GM19372 (cell line): ENCODE measurements around the gene TERT.

ENCODE experiments used
- ATAC-seq: cut with Tn5 transposase; IDR thresholded peaks from one replicate; pipeline ENCODE4 v1.9.1; 2021; ENCODE audit warnings: mild to moderate bottlenecking, low read depth, moderate library complexity; ENCODE audit not compliant: unreplicated experiment

Gene TERT

GRCh38 chr5:1224631-1225030, 70.2 kb downstream of the TERT start:
- no peak for ATAC-seq

DNA sequence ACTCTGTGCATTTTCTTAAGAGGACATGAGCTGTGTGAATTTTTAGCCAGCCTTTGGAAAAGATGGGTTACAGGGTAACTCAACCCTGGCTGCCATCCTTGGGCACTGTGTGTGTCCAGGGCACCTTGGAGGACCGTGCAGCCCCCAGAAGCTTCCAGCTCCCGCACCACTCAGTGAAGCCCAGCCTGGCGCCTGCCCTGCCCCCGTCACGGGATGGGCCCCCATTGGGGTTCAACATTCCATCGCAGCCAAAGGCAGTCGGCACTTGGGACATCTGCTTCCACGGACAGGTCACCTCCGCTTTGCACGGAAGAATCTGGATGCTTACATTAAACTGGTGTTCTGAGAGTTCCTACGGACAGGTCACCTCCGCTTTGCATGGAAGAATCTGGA, 71.6 kb downstream of the TERT start:
- ATAC-seq, result no peak

DNA sequence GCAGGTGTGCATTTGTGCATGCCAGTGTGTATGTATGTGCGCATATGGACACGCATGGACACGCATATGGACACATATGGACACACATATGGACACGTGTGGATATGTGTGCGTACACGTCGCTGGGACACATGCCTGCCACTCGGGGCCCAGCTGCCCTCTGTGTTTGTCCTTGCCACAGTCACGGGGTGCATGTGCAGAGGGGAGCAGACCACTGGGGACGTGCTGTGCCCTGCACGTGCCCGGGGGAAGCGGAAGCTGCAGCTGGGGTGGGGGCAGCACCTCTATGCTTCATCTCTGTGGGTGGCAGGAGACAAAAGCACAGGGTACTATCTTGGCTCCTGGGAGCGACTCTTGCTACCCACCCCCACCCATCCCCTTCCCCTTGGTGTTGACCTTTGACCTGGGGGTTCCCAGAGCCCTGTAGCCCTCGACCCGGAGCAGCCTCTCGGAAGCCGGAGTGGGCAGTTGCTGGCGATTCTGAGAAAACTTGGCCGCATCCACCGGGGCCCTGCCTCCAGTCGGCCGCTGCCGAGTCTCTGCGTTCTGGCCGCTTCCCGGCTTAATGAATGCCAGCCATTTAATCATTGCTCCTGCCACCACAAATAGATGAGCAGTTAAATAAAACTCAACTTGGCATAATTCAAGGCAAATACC, 72.1 kb downstream of the TERT start:
- ATAC-seq, result no peak

DNA sequence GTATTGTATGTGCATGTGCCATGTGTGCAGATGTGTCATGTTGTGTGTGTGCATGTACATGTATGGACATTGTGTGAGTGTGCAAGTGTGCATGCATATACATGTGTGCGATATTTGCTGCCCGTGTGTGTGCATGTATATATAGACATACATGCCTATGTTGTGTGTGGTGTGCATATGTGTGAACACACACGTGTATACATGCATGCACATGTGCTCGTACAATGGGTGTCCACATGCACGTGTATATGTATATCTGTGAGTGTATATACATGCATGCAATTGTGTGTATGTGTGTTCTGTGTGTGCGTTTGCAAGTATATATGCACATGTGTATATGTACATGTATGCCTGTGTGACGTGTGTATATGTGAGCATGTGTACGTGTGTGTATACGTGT, 72.7 kb downstream of the TERT start:
- no peak for ATAC-seq

GRCh38 chr5:1221721-1222120, 73.1 kb downstream of the TERT start:
- no peak for ATAC-seq

- no peak for ATAC-seq
Observed at GRCh38 chr5:1220831-1221230, 74.0 kb downstream of the TERT start.

- ATAC-seq, result no peak
Observed at GRCh38 chr5:1220351-1220750, 74.5 kb downstream of the TERT start.

DNA sequence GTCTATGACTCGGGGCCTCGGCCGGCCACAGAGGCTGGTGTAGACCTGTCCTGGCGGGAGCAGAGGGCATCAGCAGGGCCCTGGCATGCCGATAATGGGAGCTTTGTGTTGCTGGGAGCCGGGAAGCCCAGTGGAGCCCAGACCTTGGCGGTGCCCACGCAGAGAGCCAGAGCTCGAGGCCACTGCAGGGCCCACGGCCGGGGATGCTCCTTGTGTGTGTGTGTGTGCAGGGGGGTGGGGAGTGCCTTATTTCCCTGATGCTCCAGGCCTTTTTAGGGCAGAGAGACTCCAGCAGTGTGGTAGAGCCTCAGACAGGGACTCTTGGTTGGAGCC, 75.1 kb downstream of the TERT start:
- ATAC-seq, result no peak

DNA sequence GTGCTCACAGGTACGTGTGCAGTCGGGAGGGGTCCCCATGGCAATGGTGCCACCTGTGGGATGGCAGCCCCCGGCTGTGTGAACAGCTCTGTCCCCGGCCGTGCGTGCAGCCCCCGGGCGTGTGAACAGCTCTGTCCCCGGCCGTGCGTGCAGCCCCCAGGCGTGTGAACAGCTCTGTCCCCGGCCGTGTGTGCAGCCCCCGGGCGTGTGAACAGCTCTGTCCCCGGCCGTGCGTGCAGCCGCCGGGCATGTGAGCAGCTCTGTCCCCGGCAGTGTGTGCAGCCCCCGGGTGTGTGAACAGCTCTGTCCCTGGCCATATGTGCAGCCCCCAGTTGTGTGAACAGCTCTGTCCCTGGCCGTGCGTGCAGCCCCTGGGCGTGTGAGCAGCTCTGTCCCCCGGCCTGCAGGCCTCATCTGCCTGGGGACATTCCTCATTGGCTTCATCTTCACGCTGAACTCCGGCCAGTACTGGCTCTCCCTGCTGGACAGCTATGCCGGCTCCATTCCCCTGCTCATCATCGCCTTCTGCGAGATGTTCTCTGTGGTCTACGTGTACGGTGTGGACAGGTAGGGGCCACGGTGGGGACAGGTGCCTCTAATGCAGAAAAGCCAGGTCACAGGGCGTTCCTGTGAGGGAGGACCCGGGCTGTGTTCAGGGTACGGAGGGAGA, 75.6 kb downstream of the TERT start:
- no peak for ATAC-seq

DNA sequence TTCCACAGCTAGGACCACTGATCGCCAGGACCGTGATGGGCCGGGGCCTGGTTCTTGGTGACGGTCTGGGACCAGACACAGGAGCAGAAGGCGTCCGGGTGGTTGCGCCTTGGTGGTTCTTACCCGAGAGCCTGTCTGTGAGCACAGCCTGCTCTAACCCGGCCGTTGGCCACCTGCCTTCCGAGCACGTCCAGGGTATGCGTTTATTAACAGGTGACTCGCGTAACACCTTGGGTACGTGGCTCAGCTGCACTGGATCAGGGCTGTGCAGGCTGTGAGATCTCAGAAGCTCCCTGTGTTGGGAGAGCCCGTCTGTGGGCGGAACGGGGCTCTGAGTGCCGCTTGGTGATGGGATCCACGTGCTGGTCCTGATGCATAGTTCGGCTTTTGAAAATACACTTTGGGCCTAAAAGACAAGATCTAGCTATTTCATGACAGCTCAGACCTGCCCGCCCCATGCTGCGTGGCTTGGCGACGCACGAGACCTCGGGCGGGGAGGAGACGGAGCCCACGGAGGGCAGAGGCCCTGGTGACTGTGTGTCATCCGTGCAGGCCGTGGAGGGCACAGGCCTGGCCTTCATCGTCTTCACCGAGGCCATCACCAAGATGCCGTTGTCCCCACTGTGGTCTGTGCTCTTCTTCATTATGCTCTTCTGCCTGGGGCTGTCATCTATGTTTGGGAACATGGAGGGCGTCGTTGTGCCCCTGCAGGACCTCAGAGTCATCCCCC, 76.4 kb downstream of the TERT start:
- ATAC-seq, result no peak

- ATAC-seq, result no peak
Observed at GRCh38 chr5:1217596-1218206, 77.2 kb downstream of the TERT start.

GRCh38 chr5:1216918-1217295, 78.0 kb downstream of the TERT start:
- no peak for ATAC-seq

GRCh38 chr5:1216211-1216917, 78.5 kb downstream of the TERT start:
- no peak for ATAC-seq

DNA sequence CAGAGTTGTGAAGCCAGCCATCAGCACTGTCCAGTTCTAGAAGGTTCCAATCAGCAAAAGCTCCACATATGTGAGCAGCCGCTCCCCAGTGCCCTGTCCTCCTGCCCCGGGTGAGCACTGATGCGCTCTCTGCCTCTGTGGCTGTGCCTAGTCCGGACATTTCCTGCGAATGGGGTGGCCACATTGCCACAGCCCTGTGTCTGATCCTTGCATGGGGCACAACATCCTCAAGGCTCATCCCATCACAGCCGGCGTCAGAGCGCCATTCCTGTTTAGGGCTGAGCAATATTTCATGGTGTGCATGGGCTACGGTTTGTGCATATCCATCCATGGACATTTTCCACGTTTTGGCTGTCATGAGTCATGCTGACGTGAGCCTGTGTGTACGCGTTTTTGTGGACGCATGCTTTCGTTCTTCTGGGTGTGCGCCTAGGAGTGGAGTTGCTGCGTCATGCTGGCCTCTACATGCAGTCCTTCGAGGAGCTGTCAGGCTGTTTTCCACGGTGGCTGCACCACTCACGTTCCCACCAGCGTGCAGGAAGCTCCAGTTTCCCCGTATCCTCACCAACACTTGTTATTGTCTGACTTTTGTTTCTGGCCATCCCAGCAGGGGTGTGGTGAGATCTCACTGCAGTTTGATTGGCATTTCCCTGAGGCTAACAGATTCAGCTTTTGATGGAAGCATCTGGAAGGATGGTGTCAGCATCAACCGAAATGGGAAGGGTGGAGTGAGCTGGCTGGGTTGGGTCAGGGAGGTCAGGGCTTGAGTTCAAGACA, 79.4 kb downstream of the TERT start:
- no peak for ATAC-seq

DNA sequence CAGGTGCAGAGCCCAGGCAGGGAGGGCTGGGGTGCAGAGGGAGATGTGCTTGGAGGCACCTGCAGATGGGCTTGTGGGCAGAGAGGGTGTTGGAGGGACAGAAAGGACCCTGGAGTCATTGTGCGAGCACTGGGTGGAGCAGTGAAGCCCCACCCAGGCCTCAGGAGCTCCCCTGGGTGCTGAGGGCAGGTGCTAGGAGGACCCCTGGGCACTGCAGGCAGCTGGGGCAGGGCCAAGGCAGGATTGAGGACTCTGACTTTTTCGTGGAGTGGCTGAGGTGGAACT, 80.0 kb downstream of the TERT start:
- ATAC-seq, result no peak

GRCh38 chr5:1214163-1214935, 80.5 kb downstream of the TERT start:
- no peak for ATAC-seq

GRCh38 chr5:1213508-1214162, 81.2 kb downstream of the TERT start:
- no peak for ATAC-seq

- ATAC-seq, result no peak
Observed at GRCh38 chr5:1212881-1213280, 82.0 kb downstream of the TERT start.

GRCh38 chr5:1212271-1212670, 82.6 kb downstream of the TERT start:
- ATAC-seq, result no peak
